HG03378 (cell line): ENCODE data around the gene DLGAP1.

Experiments used
- ATAC-seq: cut with Tn5 transposase; IDR thresholded peaks from one replicate; pipeline ENCODE4 v1.9.1; 2021; ENCODE audit warnings: mild to moderate bottlenecking, moderate library complexity; ENCODE audit not compliant: unreplicated experiment

The DLGAP1 gene

GRCh38 chr18:3675446-3675845, 779.7 kb downstream of the DLGAP1 start:
- no peak for ATAC-seq

- ATAC-seq, result no peak
These were observed 783.9 kb downstream of the DLGAP1 start for GRCh38 chr18:3671176-3671575.

- no peak for ATAC-seq
These were observed 785.7 kb downstream of the DLGAP1 start for GRCh38 chr18:3669376-3669775.

GRCh38 chr18:3667255-3668137, 787.6 kb downstream of the DLGAP1 start:
- no peak for ATAC-seq

- ATAC-seq, result no peak
These were observed 788.4 kb downstream of the DLGAP1 start for GRCh38 chr18:3666526-3667254.

- ATAC-seq, result no peak
These were observed 789.2 kb downstream of the DLGAP1 start for GRCh38 chr18:3665780-3666525.

GRCh38 chr18:3665204-3665603, 789.9 kb downstream of the DLGAP1 start:
- no peak for ATAC-seq

- no peak for ATAC-seq
These were observed 790.4 kb downstream of the DLGAP1 start for GRCh38 chr18:3664563-3665178.

- no peak for ATAC-seq
These were observed 791.1 kb downstream of the DLGAP1 start for GRCh38 chr18:3663870-3664512.

- ATAC-seq, result no peak
These were observed 793.1 kb downstream of the DLGAP1 start for GRCh38 chr18:3661989-3662388.

GRCh38 chr18:3660739-3661515, 794.2 kb downstream of the DLGAP1 start:
- ATAC-seq, result no peak

GRCh38 chr18:3658529-3658928, 796.6 kb downstream of the DLGAP1 start:
- ATAC-seq, result no peak

GRCh38 chr18:3655254-3656050, 799.7 kb downstream of the DLGAP1 start:
- no peak for ATAC-seq

- no peak for ATAC-seq
These were observed 800.5 kb downstream of the DLGAP1 start for GRCh38 chr18:3654442-3655253.

GRCh38 chr18:3653851-3654441, 801.2 kb downstream of the DLGAP1 start:
- no peak for ATAC-seq

GRCh38 chr18:3653263-3653850, 801.8 kb downstream of the DLGAP1 start:
- no peak for ATAC-seq
